PC-3 (cell line): Measurements from ENCODE around the gene CENPV. TPM values are rescaled to one million over a fixed set of nuclear protein-coding genes. Genes with fewer than 3 reads are reported as not detected.
"Not testable (repeated sequence)": the region's sequence is repeated elsewhere in the genome, so short reads cannot be mapped to it uniquely, and the experiment has no call there.

Experiments
- ATAC-seq: fragments of 200-7000 bp; cut with Tn5 transposase; 2 replicates; pipeline ENCODE4 v1.9.1; 2020; ENCODE audit warnings: mild to moderate bottlenecking, moderate library complexity
- BruUV-seq: library from RNA; stranded (reverse); fragments of 400-500 nt; replicated peaks from 2 replicates; lab custom pipeline; 2021; lab: Mats Ljungman, UMichigan
- CTCF ChIA-PET: fragments of 300-600 bp; sonication (Branson Sonifier 250); formaldehyde crosslinking; loops from one replicate; lab custom pipeline; 2022; ENCODE audit warnings: antibody characterized with exemption; lab: Charles Lee
- POLR2A ChIA-PET: fragments of 300-600 bp; sonication (Branson Sonifier 250); formaldehyde crosslinking; loops from one replicate; lab custom pipeline; 2022; ENCODE audit warnings: antibody characterized with exemption; ENCODE audit not compliant: unreplicated experiment; lab: Charles Lee
- DNase-seq: peaks from one replicate; pipeline ENCODE4 v3.0.0-alpha.2; 2015
- H2AFZ ChIP-seq: fragments of 300-600 bp; sonication (generic); 2 replicates; pipeline ENCODE4 v1.6.0; 2016; ENCODE audit warnings: antibody characterized with exemption, low read length
- H3F3A ChIP-seq: fragments of 300-600 bp; sonication (generic); one replicate; pipeline ENCODE4 v1.6.0; 2017; ENCODE audit warnings: antibody characterized with exemption, low read length, control low read depth, mild to moderate bottlenecking; ENCODE audit not compliant: unreplicated experiment
- H3K27ac ChIP-seq: fragments of 300-600 bp; sonication (generic); 2 replicates; pipeline ENCODE4 v1.5.1; 2016; ENCODE audit warnings: mild to moderate bottlenecking, low read length
- H3K27me3 ChIP-seq: fragments of 300-600 bp; sonication (generic); 2 replicates; pipeline ENCODE4 v1.6.1; 2016; ENCODE audit warnings: low read length, mixed read lengths
- H3K36me3 ChIP-seq: fragments of 300-600 bp; sonication (generic); 2 replicates; pipeline ENCODE4 v1.6.1; 2016; ENCODE audit warnings: low read depth, mixed run types, low read length, mixed read lengths
- H3K4me1 ChIP-seq: fragments of 300-600 bp; sonication (generic); 2 replicates; pipeline ENCODE4 v1.5.1; 2016; ENCODE audit warnings: low read length; ENCODE audit not compliant: insufficient read depth
- H3K4me2 ChIP-seq: fragments of 300-600 bp; sonication (generic); 2 replicates; pipeline ENCODE4 v1.6.0; 2016; ENCODE audit warnings: low read length
- H3K4me3 ChIP-seq: fragments of 300-600 bp; sonication (generic); 2 replicates; pipeline ENCODE4 v1.5.1; 2016; ENCODE audit warnings: mild to moderate bottlenecking, low read length, mixed read lengths
- H3K79me2 ChIP-seq: fragments of 300-600 bp; sonication (generic); 2 replicates; pipeline ENCODE4 v1.6.1; 2017; ENCODE audit warnings: low read length, mixed read lengths
- H3K9ac ChIP-seq: fragments of 300-600 bp; sonication (generic); 2 replicates; pipeline ENCODE4 v1.6.0; 2016; ENCODE audit warnings: mild to moderate bottlenecking, low read length
- H3K9me2 ChIP-seq: fragments of 300-600 bp; sonication (generic); replicated peaks from 2 replicates; pipeline ENCODE4 v1.6.1; 2016; ENCODE audit warnings: mixed run types, low read length, mixed read lengths
- H3K9me3 ChIP-seq: fragments of 300-600 bp; sonication (generic); 2 replicates; pipeline ENCODE4 v1.6.1; 2016; ENCODE audit warnings: low read length, mixed read lengths
- H4K20me1 ChIP-seq: fragments of 300-600 bp; sonication (generic); 2 replicates; pipeline ENCODE4 v1.6.1; 2016; ENCODE audit warnings: low read length, mixed read lengths
- EZH2 ChIP-seq: fragments of 300-600 bp; sonication (generic); IDR thresholded peaks from one replicate; pipeline ENCODE4 v1.6.1; 2017; ENCODE audit warnings: antibody characterized with exemption, mild to moderate bottlenecking, low read length; ENCODE audit not compliant: unreplicated experiment
- EZH2phosphoT487 ChIP-seq: fragments of 300-600 bp; sonication (generic); IDR thresholded peaks from 2 replicates; pipeline ENCODE4 v1.6.1; 2018; ENCODE audit warnings: mild to moderate bottlenecking, antibody characterized with exemption, low read length, borderline replicate concordance
- intact Hi-C: fragments of 100-400 bp; cut with micrococcal nuclease; formaldehyde crosslinking; loops from 2 replicates; pipeline ENCODE4 v1.9.0; 2023
- total RNA-seq: library from RNA; depleted of rRNA; stranded (reverse); fragments of >200 nt; gene quantifications from 2 replicates; pipeline ENCODE4 v1.2.3, GENCODE V29; 2014
- TF ChIP-seq, protein P1 (sequence below): fragments of 300-600 bp; sonication (generic); conservative IDR thresholded peaks from 2 replicates; pipeline ENCODE4 v1.5.1; 2017; ENCODE audit warnings: antibody characterized with exemption, low read depth, mild to moderate bottlenecking, low read length

Gene CENPV
- total RNA-seq, 1 experiment from 2014 or later: not detected

DNA sequence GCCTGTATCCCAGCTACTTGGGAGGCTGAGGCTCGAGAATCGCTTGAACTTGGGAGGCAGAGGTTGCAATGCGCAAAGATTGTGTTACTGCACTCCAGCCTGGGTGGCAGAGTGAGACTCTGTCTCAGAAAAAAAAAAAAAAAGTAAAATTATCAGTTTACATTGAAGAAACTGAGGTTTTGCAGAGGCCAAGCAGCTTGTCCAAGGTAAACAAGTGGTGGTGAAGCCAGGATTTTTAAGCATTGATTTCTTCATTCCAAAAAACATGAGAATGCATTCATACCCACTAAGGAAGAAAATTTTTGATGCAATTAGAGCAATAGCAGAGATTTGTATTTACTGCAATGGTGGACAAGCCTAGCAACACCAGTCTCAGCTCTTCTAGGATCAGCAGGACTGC, 52.7 kb downstream of the CENPV start:
- ATAC-seq (no peak), DNase-seq (no peak)
- Histone ChIP-seq H3K4me2 (no peak overlapping the region), H3F3A (no peaks in the 10 kb centered on the region), H3K9me3 (no peaks in the 10 kb centered on the region), H3K27ac (no peak overlapping the region), H3K79me2 (no peaks in the 10 kb centered on the region), H4K20me1 (no peaks in the 10 kb centered on the region), H3K36me3 (peaks cover 4% of the 10 kb centered on the region; the same call in 1 of the 2 replicates), H3K9ac (no peak overlapping the region), H3K4me3 (no peak overlapping the region), H3K9me2 (no peaks in the 10 kb centered on the region), H3K4me1 (peaks cover 30% of the 10 kb centered on the region), H3K27me3 (no peaks in the 10 kb centered on the region), H2AFZ (no peak overlapping the region)
- POLR2A ChIA-PET: no interaction called here
- BruUV-seq: no TSS peak
- intact Hi-C loops: no loop called here
- no peak for TF ChIP-seq EZH2phosphoT487
- TF ChIP-seq, protein P1, sequence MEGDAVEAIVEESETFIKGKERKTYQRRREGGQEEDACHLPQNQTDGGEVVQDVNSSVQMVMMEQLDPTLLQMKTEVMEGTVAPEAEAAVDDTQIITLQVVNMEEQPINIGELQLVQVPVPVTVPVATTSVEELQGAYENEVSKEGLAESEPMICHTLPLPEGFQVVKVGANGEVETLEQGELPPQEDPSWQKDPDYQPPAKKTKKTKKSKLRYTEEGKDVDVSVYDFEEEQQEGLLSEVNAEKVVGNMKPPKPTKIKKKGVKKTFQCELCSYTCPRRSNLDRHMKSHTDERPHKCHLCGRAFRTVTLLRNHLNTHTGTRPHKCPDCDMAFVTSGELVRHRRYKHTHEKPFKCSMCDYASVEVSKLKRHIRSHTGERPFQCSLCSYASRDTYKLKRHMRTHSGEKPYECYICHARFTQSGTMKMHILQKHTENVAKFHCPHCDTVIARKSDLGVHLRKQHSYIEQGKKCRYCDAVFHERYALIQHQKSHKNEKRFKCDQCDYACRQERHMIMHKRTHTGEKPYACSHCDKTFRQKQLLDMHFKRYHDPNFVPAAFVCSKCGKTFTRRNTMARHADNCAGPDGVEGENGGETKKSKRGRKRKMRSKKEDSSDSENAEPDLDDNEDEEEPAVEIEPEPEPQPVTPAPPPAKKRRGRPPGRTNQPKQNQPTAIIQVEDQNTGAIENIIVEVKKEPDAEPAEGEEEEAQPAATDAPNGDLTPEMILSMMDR: no peak
- no peak for TF ChIP-seq EZH2
- CTCF ChIA-PET: no interaction called here

DNA sequence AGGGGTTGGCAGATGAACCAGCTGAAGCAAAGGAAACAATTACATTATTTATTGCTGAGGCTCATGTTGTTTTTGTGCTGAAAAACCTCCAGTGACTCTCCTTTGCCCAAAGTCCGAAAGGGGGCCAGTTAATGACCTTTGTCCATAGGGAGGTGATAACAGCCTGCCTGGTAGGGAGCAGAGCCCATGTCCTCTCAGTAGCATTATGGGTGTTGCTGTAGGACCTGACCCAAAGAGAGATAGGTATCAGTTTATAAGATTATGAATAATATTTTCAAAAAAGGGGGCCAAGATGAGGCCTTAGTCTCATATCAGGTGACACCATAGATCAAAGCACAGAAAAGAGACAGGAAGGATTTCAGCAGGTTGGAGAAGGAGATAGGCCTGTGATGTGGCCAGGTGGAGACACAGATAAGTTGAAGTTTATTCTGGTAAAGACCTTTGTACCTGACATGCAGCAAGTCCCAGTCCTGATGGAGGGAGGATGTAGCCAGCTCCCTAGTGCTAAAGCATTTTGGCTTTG, 55.1 kb downstream of the CENPV start:
- Histone ChIP-seq H4K20me1 (no peaks in the 10 kb centered on the region), H3K27me3 (no peaks in the 10 kb centered on the region), H3K4me2 (no peak overlapping the region), H3K9ac (no peak overlapping the region), H3K79me2 (no peaks in the 10 kb centered on the region), H2AFZ (no peak overlapping the region), H3F3A (no peaks in the 10 kb centered on the region), H3K9me3 (no peaks in the 10 kb centered on the region), H3K4me3 (no peak overlapping the region), H3K27ac (no peak overlapping the region), H3K36me3 (no peaks in the 10 kb centered on the region; the same call in 1 of the 2 replicates), H3K4me1 (peaks cover 33% of the 10 kb centered on the region), H3K9me2 (no peaks in the 10 kb centered on the region)
- intact Hi-C loops: no loop called here
- no peak for TF ChIP-seq EZH2
- TF ChIP-seq, protein P1: no peak
- no peak for TF ChIP-seq EZH2phosphoT487
- POLR2A ChIA-PET: no interaction called here
- CTCF ChIA-PET: no interaction called here
- DNase-seq: no peak
- ATAC-seq: no peak
- no TSS peak for BruUV-seq

- Histone ChIP-seq H4K20me1 (no peaks in the 10 kb centered on the region), H3K4me3 (no peak overlapping the region), H3K9me3 (no peaks in the 10 kb centered on the region), H3K4me2 (no peak overlapping the region), H3K27me3 (no peaks in the 10 kb centered on the region), H3K27ac (no peak overlapping the region), H3K9ac (no peak overlapping the region), H2AFZ (no peak overlapping the region), H3K4me1 (peaks cover 30% of the 10 kb centered on the region), H3F3A (no peaks in the 10 kb centered on the region), H3K9me2 (no peaks in the 10 kb centered on the region), H3K36me3 (no peaks in the 10 kb centered on the region; the same call in 1 of the 2 replicates), H3K79me2 (no peaks in the 10 kb centered on the region)
- intact Hi-C loops: no loop called here
- DNase-seq (no peak), ATAC-seq (no peak)
- BruUV-seq: no TSS peak
- ChIA-PET CTCF (no interaction called here), POLR2A (no interaction called here)
- TF ChIP-seq EZH2phosphoT487 (no peak), EZH2 (no peak)
- TF ChIP-seq, protein P1: no peak
Measured at GRCh38 chr17:16297367-16298139, 55.7 kb downstream of the CENPV start.

- H3K9me3 ChIP-seq, H3K9me2 ChIP-seq, H3K27me3 ChIP-seq, H3K4me3 ChIP-seq, intact Hi-C loops, H3F3A ChIP-seq, BruUV-seq, H3K27ac ChIP-seq, H3K36me3 ChIP-seq, H3K79me2 ChIP-seq, H3K9ac ChIP-seq, H4K20me1 ChIP-seq, H2AFZ ChIP-seq: not testable (repeated sequence)
- peak; percentile 88 for DNase-seq
- H3K4me1 ChIP-seq: peaks cover 20% of the 10 kb centered on the region
- peak; percentile 95 for ATAC-seq
- peak overlapping the region; percentile 32; the same call in 1 of the 2 replicates for H3K4me2 ChIP-seq
- POLR2A ChIA-PET: interaction anchor here (1.0 kb wide), 1 partner anchor 10 kb away, joined by 3 read pairs; no protein-coding TSS in a partner anchor
- CTCF ChIA-PET: interaction anchor here (1.3 to 1.9 kb wide), 2 partner anchors 9 to 10 kb away, joined by 7 to 10 read pairs; no protein-coding TSS in a partner anchor
Measured at GRCh38 chr17:16296072-16296471, 57.2 kb downstream of the CENPV start.
